DND-41 (cell line): ENCODE results near the gene KRTAP17-1.

Source experiments
- ATAC-seq: fragments of 200-7000 bp; cut with Tn5 transposase; 3 replicates; pipeline ENCODE4 v1.9.1; 2021; ENCODE audit warnings: low read depth; ENCODE audit not compliant: insufficient read depth
- DNase-seq: peaks from one replicate; pipeline ENCODE4 v3.0.0-alpha.2; 2020
- H2AFZ ChIP-seq: 2 replicates; pipeline ENCODE4 v1.6.0; 2012; ENCODE audit warnings: low read depth, low read length
- H3K27ac ChIP-seq: 2 replicates; pipeline ENCODE4 v1.5.1; 2012; ENCODE audit warnings: low read length, inconsistent platforms
- H3K27me3 ChIP-seq: fragments of 200-600 bp; sonication (generic); 2 replicates; pipeline ENCODE4 v1.6.0; 2012; ENCODE audit warnings: low read length, mild to moderate bottlenecking, inconsistent platforms; ENCODE audit not compliant: insufficient read depth, poor library complexity
- H3K36me3 ChIP-seq: 2 replicates; pipeline ENCODE4 v1.5.1; 2012; ENCODE audit warnings: low read length, inconsistent platforms; ENCODE audit not compliant: insufficient read depth
- H3K4me1 ChIP-seq: 2 replicates; pipeline ENCODE4 v1.5.1; 2012; ENCODE audit warnings: mild to moderate bottlenecking, low read length; ENCODE audit not compliant: insufficient read depth
- H3K4me2 ChIP-seq: 2 replicates; pipeline ENCODE4 v1.6.0; 2012; ENCODE audit warnings: mild to moderate bottlenecking, moderate library complexity, low read length, inconsistent platforms; ENCODE audit not compliant: insufficient read depth
- H3K4me3 ChIP-seq, 2 experiments: fragments of 200-600 bp in 1 of 2; shearing (Covaris generic) in 1 of 2; 2 replicates each; pipeline ENCODE4 v1.5.1; 2012 to 2016; ENCODE audit warnings: inconsistent platforms in 2 of 2, low read length in 2 of 2, mild to moderate bottlenecking in 2 of 2, low read depth in 1 of 2, moderate library complexity in 1 of 2
- H3K79me2 ChIP-seq: 2 replicates; pipeline ENCODE4 v1.6.0; 2012; ENCODE audit warnings: low read length, inconsistent platforms; ENCODE audit not compliant: insufficient read depth
- H3K9ac ChIP-seq: 2 replicates; pipeline ENCODE4 v1.6.0; 2012; ENCODE audit warnings: low read depth, mild to moderate bottlenecking, inconsistent platforms, low read length, moderate library complexity
- H3K9me3 ChIP-seq: 2 replicates; pipeline ENCODE4 v1.5.1; 2012; ENCODE audit warnings: low read length, moderate library complexity, mild to moderate bottlenecking, inconsistent platforms; ENCODE audit not compliant: insufficient read depth, severe bottlenecking
- H4K20me1 ChIP-seq: 2 replicates; pipeline ENCODE4 v1.6.0; 2012; ENCODE audit warnings: low read length; ENCODE audit not compliant: insufficient read depth
- EZH2 ChIP-seq: IDR thresholded peaks from 3 replicates; pipeline ENCODE4 v1.6.1; 2012; ENCODE audit warnings: borderline replicate concordance, low read depth, mild to moderate bottlenecking, moderate library complexity, low read length, inconsistent platforms; ENCODE audit not compliant: severe bottlenecking
- TF ChIP-seq, protein P1 (sequence below): IDR thresholded peaks from 2 replicates; pipeline ENCODE4 v1.5.1; 2012; ENCODE audit warnings: borderline replicate concordance, low read length, moderate library complexity, mild to moderate bottlenecking; ENCODE audit not compliant: poor library complexity, severe bottlenecking; ENCODE audit errors: extremely low read depth

Gene KRTAP17-1, protein sequence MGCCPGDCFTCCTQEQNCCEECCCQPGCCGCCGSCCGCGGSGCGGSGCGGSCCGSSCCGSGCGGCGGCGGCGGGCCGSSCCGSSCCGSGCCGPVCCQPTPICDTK

DNA sequence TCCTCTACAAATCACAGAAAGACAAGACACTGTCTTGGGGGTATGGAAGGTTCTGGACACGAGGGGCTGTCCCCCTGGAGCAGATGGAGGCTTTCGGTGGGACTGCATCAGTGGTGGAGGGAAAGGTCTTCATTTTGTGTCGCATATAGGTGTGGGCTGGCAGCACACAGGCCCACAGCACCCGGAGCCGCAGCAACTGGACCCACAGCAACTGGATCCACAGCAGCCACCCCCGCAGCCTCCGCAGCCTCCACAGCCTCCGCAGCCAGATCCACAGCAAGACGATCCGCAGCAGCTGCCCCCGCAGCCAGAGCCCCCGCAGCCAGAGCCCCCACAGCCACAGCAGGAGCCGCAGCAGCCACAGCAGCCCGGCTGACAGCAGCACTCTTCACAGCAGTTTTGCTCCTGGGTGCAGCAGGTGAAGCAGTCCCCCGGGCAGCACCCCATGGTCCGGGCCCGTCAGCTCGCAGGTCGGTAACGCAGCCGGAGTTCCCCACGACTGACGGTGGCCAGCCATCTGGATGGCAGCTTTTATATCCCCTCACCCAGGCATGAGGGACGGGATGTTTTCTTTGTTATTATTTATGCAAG is at the start of gene KRTAP17-1:
Gene KRTAP17-1, minus strand, starts transcription at position 507 of the 591 bp plus-strand sequence. Its CDS starts 60 bp downstream, at position 447.
- DNase-seq (no peak), ATAC-seq (no peak)
- no peak within 1 kb of the TSS for H3K4me3 ChIP-seq
- no peak within 1 kb of the TSS for H3K27ac ChIP-seq
- no peaks in the 10 kb centered on the region for H3K9me3 ChIP-seq
- no peak within 1 kb of the TSS for H3K4me2 ChIP-seq
- H4K20me1 ChIP-seq: no peaks in the 10 kb centered on the region
- no peaks in the 10 kb centered on the region for H3K4me1 ChIP-seq
- no peak within 1 kb of the TSS for H2AFZ ChIP-seq
- no peaks in the 10 kb centered on the region for H3K36me3 ChIP-seq
- H3K27me3 ChIP-seq: peaks cover 3% of the 10 kb centered on the region
- no peak within 1 kb of the TSS for H3K9ac ChIP-seq
- no peaks in the 10 kb centered on the region for H3K79me2 ChIP-seq
- TF ChIP-seq EZH2: no peak
- TF ChIP-seq, protein P1, sequence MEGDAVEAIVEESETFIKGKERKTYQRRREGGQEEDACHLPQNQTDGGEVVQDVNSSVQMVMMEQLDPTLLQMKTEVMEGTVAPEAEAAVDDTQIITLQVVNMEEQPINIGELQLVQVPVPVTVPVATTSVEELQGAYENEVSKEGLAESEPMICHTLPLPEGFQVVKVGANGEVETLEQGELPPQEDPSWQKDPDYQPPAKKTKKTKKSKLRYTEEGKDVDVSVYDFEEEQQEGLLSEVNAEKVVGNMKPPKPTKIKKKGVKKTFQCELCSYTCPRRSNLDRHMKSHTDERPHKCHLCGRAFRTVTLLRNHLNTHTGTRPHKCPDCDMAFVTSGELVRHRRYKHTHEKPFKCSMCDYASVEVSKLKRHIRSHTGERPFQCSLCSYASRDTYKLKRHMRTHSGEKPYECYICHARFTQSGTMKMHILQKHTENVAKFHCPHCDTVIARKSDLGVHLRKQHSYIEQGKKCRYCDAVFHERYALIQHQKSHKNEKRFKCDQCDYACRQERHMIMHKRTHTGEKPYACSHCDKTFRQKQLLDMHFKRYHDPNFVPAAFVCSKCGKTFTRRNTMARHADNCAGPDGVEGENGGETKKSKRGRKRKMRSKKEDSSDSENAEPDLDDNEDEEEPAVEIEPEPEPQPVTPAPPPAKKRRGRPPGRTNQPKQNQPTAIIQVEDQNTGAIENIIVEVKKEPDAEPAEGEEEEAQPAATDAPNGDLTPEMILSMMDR: no peak

DNA sequence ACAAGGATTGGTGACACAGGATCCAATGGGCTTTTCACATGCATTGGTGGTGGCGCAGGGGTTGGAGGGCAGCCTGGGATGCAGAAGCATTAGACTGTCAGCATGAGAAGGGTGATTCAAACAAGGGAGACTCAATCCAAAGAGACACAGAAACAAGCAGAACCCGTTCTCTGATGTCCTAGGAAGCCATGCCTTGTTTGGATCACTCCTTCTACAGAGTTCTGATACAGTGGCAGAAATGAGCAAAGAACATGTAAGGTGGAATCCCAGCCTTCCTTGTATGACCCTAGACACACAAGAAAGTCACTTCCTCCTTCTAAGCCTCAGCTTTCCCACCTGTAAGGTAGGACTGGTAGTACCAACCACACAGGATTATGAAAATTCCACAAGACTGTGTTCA is 48.4 kb upstream of the KRTAP17-1 start:
- H3K4me2 ChIP-seq: no peak overlapping the region
- H3K27me3 ChIP-seq: peaks cover 4% of the 10 kb centered on the region
- no peaks in the 10 kb centered on the region for H3K79me2 ChIP-seq
- no peaks in the 10 kb centered on the region for H3K36me3 ChIP-seq
- no peaks in the 10 kb centered on the region for H3K4me1 ChIP-seq
- no peak overlapping the region for H2AFZ ChIP-seq
- ATAC-seq (no peak), DNase-seq (no peak)
- H3K27ac ChIP-seq: no peak overlapping the region
- H4K20me1 ChIP-seq: no peaks in the 10 kb centered on the region
- no peaks in the 10 kb centered on the region for H3K9me3 ChIP-seq
- no peak overlapping the region for H3K4me3 ChIP-seq
- TF ChIP-seq EZH2: no peak
- TF ChIP-seq, protein P1: no peak
- no peak overlapping the region for H3K9ac ChIP-seq

DNA sequence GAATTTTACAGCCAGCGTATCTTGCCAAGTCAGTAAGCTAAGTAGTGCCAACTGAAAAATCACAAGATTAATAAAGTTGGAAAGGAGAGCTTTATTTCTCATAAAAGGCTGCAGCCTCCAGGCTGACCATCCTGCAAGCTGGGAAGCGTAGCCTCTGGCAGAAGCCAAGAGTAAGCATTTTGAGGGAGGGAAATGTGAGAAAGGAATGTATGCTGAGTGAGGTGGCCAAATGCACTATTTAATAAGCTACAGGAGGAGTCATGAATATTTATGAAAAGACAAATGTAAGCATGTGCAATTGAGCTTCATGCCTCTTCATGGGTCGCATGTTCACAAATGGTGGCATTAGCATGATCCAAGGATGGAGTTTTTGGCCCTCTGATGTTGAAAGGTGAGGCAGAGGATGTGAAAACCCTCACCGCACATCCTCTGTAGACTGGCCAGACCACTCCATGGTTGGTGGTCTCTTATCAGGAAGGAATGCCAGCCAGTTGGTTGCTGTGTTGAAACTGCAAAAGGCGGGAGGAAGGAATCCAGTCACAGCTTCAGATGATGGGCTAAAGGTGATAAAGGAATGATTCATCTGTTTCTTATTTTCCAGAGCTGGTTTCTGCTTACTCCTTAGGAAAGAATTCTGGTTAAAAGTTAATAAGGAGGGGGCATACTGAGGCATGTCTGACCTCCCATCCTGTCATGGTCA is 44.9 kb upstream of the KRTAP17-1 start:
- ATAC-seq (no peak), DNase-seq (no peak)
- peaks cover 10% of the 10 kb centered on the region for H3K27me3 ChIP-seq
- no peak overlapping the region for H3K4me2 ChIP-seq
- no peaks in the 10 kb centered on the region for H3K79me2 ChIP-seq
- no peak overlapping the region for H3K4me3 ChIP-seq
- H3K27ac ChIP-seq: no peak overlapping the region
- no peaks in the 10 kb centered on the region for H3K9me3 ChIP-seq
- no peak overlapping the region for H3K9ac ChIP-seq
- H3K36me3 ChIP-seq: no peaks in the 10 kb centered on the region
- no peaks in the 10 kb centered on the region for H4K20me1 ChIP-seq
- TF ChIP-seq, protein P1: no peak
- TF ChIP-seq EZH2: no peak
- no peaks in the 10 kb centered on the region for H3K4me1 ChIP-seq
- H2AFZ ChIP-seq: no peak overlapping the region
